SH-SY5Y (cell line): ENCODE results near the gene STARD7.

Source experiments
- GATA2 ChIP-seq: IDR thresholded peaks from 2 replicates; pipeline ENCODE4 v1.6.1; 2011; ENCODE audit warnings: mild to moderate bottlenecking, low read depth, low read length
- GATA3 ChIP-seq: IDR thresholded peaks from 2 replicates; pipeline ENCODE4 v1.6.1; 2011; ENCODE audit warnings: low read depth, mild to moderate bottlenecking, low read length, moderate library complexity

GRCh38 chr2:96180521-96180920 lies 28.1 kb downstream of the STARD7 start:
- TF ChIP-seq GATA2: no peak
- TF ChIP-seq GATA3: no peak
